ENCODE measurements around the gene MRPS18A. TPM values are rescaled to one million over a fixed set of nuclear protein-coding genes. Genes with fewer than 3 reads are reported as not detected.

The MRPS18A gene
- total and polyA plus RNA-seq, 2 of the 8 experiments (the other 6 are each of a cell fraction or from before 2014, with no cell fraction given), result 48.3 to 121 TPM

- H3K4me1 ChIP-seq (replicated peaks in 1 of 4; ENCODE audit: control insufficient read depth in 3 of 4, insufficient read depth in 4 of 4, low read length in 3 of 4), result 0 out of 7 replicates have a peak, but pooled peaks cover 0 to 5% (median 0%) of the 10 kb centered on the region in 4 experiments
- no peak overlapping the region for H3K56ac ChIP-seq (replicated peaks; ENCODE audit: insufficient read length, low read depth, low read length)
- no peak overlapping the region for H3K9ac ChIP-seq (replicated peaks in 1 of 4; ENCODE audit: extremely low read depth in 1 of 4, low read depth in 3 of 4, low read length in 3 of 4)
- no peak overlapping the region for H4K91ac ChIP-seq (replicated peaks; ENCODE audit: insufficient read length, low read length)
- peaks cover 23% of the 10 kb centered on the region for H3K79me1 ChIP-seq (ENCODE audit: low read depth, low read length)
- no peak overlapping the region for H2BK15ac ChIP-seq (ENCODE audit: low read length)
- no peak overlapping the region for H2BK5ac ChIP-seq (ENCODE audit: low read depth, low read length)
- H3K14ac ChIP-seq (ENCODE audit: insufficient read length), result no peak overlapping the region
- FAIRE-seq (no peak), DNase-seq (ENCODE audit: low read depth in 1 of 2, low spot score in 2 of 2) (no peak)
- no peak overlapping the region for H3K4me2 ChIP-seq (ENCODE audit: insufficient read depth in 1 of 2, low read depth in 2 of 2, low read length in 2 of 2)
- H3K4me3 ChIP-seq (ENCODE audit: extremely low read depth in 1 of 4, insufficient read depth in 2 of 4, low read depth in 3 of 4, low read length in 4 of 4), result no peak overlapping the region
- 88% methylated on average over 5 of the region's 5 CpGs; no CpG with 5 or more reads in 1 of the 2 experiments for WGBS, 2 experiments (ENCODE audit: extremely low coverage in 1 of 2, insufficient coverage in 1 of 2, insufficient read length in 1 of 2, insufficient replicate concordance in 2 of 2, low coverage in 1 of 2, low lambda C conversion rate in 2 of 2, missing lambda C conversion rate in 1 of 2)
- H3K23ac ChIP-seq (ENCODE audit: insufficient read length), result no peak overlapping the region
- no peak overlapping the region for H2BK12ac ChIP-seq (ENCODE audit: low read depth, low read length)
- ChIA-PET CTCF (ENCODE audit: partially characterized antibody) (interaction anchor here (1.5 to 5.2 kb wide), 2 partner anchors 13 to 330 kb away, joined by 3 to 58 read pairs; no protein-coding TSS in a partner anchor), POLR2A (ENCODE audit: partially characterized antibody) (interaction anchor here (0.9 to 2.5 kb wide), 4 partner anchors 10 to 93 kb away, joined by 3 to 11 read pairs (median 6); partner anchors contain the start of gene GTPBP2)
- no peaks in the 10 kb centered on the region for H3K27me3 ChIP-seq (replicated peaks in 1 of 4; ENCODE audit: control insufficient read depth in 3 of 4, extremely low read depth in 1 of 4, insufficient read depth in 3 of 4, low read length in 3 of 4)
- H3K4ac ChIP-seq (replicated peaks; ENCODE audit: insufficient read length, low read depth, low read length), result no peak overlapping the region
- no peaks in the 10 kb centered on the region for H3K23me2 ChIP-seq (ENCODE audit: low read depth, low read length)
- no peak overlapping the region for H4K5ac ChIP-seq (ENCODE audit: insufficient read length, low read depth, low read length)
- H3K79me2 ChIP-seq (ENCODE audit: control insufficient read depth in 1 of 2, insufficient read depth in 2 of 2, low read length in 2 of 2), result peaks cover 4 to 55% of the 10 kb centered on the region in 2 experiments
- H4K20me1 ChIP-seq (replicated peaks in 1 of 2; ENCODE audit: control insufficient read depth in 1 of 2, insufficient read depth in 2 of 2, low read length in 2 of 2), result peaks cover 7 to 26% of the 10 kb centered on the region in 2 experiments
- H3K18ac ChIP-seq (ENCODE audit: extremely low read depth, low read length), result no peak overlapping the region
- no peak overlapping the region; the same call in 1 of the 2 replicates for H4K8ac ChIP-seq (ENCODE audit: extremely low read depth, insufficient read depth, low read length)
- no peak overlapping the region for H3K27ac ChIP-seq (ENCODE audit: low read depth, low read length)
- H2BK120ac ChIP-seq (replicated peaks; ENCODE audit: low read depth, low read length), result no peak overlapping the region
- H3K9me3 ChIP-seq (ENCODE audit: insufficient read depth in 2 of 2, low read depth in 1 of 2, low read length in 1 of 2), result no peaks in the 10 kb centered on the region
- peaks cover 22 to 40% (median 29%) of the 10 kb centered on the region in 4 experiments for H3K36me3 ChIP-seq (ENCODE audit: control insufficient read depth in 2 of 4, insufficient read depth in 4 of 4, low read length in 3 of 4)
- no peak overlapping the region for H2BK20ac ChIP-seq (ENCODE audit: low read length)
- H2AK5ac ChIP-seq (ENCODE audit: low read depth, low read length), result no peak overlapping the region
- H2AFZ ChIP-seq (ENCODE audit: low read length), result no peak overlapping the region
- no peak for TF ChIP-seq RAD21 (IDR thresholded peaks at IDR 0.05 in 1 of 2, conservative IDR thresholded peaks at IDR 0.05 in 1 of 2; ENCODE audit: low read depth in 2 of 2, low read length in 2 of 2)
- TF ChIP-seq CHD2 (IDR thresholded peaks at IDR 0.05; ENCODE audit: low read length), result no peak
- TF ChIP-seq CHD1 (IDR thresholded peaks at IDR 0.05; ENCODE audit: low read depth, low read length), result no peak
- no peak for TF ChIP-seq JUN (IDR thresholded peaks at IDR 0.05; ENCODE audit: low read depth, low read length)
- no peak for TF ChIP-seq CREB1 (IDR thresholded peaks at IDR 0.05)
Observed at GRCh38 chr6:43681303-43681702, 6.3 kb downstream of the MRPS18A start.

Measured in H1 (cell line).